GM12878 (cell line): ENCODE data around the gene KLRD1. TPM values are rescaled to one million over a fixed set of nuclear protein-coding genes. Genes with fewer than 3 reads are reported as not detected.

Experiments
- ATAC-seq: fragments of 200-7000 bp; cut with Tn5 transposase; 3 replicates; pipeline ENCODE4 v1.9.1; 2020; ENCODE audit warnings: mild to moderate bottlenecking, moderate library complexity
- BruUV-seq: library from RNA; stranded (reverse); fragments of 400-500 nt; replicated peaks from 2 replicates; lab custom pipeline; 2021; lab: Mats Ljungman, UMichigan
- CTCF ChIA-PET: fragments of 300-600 bp; sonication (Branson Sonifier 250); formaldehyde crosslinking; extraction: SDS; loops from one replicate; lab custom pipeline; 2021; ENCODE audit warnings: inconsistent platforms; lab: Yijun Ruan, JAX
- POLR2A ChIA-PET: fragments of 350-600 bp; formaldehyde crosslinking; extraction: SDS; loops from one replicate; lab custom pipeline; 2021; ENCODE audit warnings: inconsistent platforms; lab: Charles Lee
- RAD21 ChIA-PET: fragments of 300-600 bp; sonication (Branson Sonifier 250); formaldehyde crosslinking; loops from one replicate; lab custom pipeline; 2023; ENCODE audit warnings: antibody characterized with exemption; ENCODE audit not compliant: unreplicated experiment; lab: Charles Lee
- SMC1A ChIA-PET: fragments of 300-600 bp; sonication (Branson Sonifier 250); formaldehyde crosslinking; loops from one replicate; lab custom pipeline; 2023; ENCODE audit not compliant: unreplicated experiment, uncharacterized antibody; lab: Charles Lee
- DNase-seq: peaks from one replicate; pipeline ENCODE4 v3.0.0-alpha.2; 2011; ENCODE audit warnings: low read depth, low spot score
- FAIRE-seq: peaks from 3 replicates; lab custom pipeline; 2011; peaks lifted over from hg19 to GRCh38; lab: Jason Lieb, UNC
- H2AFZ ChIP-seq: 2 replicates; pipeline ENCODE4 v1.6.0; 2011; ENCODE audit warnings: low read depth, low read length, control low read depth; ENCODE audit not compliant: control insufficient read depth
- H3K27ac ChIP-seq: 2 replicates; pipeline ENCODE4 v1.5.1; 2011; ENCODE audit warnings: control low read depth; ENCODE audit not compliant: control insufficient read depth, insufficient read depth
- H3K27me3 ChIP-seq, 2 experiments: replicated peaks in 1 of 2; 2 replicates each; pipeline versions ENCODE4 v1.6.0 to v1.6.1; 2011; ENCODE audit warnings: low read length in 1 of 2; ENCODE audit not compliant: control insufficient read depth in 2 of 2, insufficient read depth in 2 of 2
- H3K36me3 ChIP-seq, 2 experiments: 2 replicates each; pipeline ENCODE4 v1.5.1; 2011; ENCODE audit warnings: low read length in 1 of 2; ENCODE audit not compliant: control insufficient read depth in 2 of 2, insufficient read depth in 2 of 2
- H3K4me1 ChIP-seq: 2 replicates; pipeline ENCODE4 v1.6.1; 2011; ENCODE audit warnings: mild to moderate bottlenecking, low read length, moderate library complexity, mixed read lengths; ENCODE audit not compliant: control insufficient read depth, insufficient read depth
- H3K4me2 ChIP-seq: 2 replicates; pipeline ENCODE4 v1.6.0; 2011; ENCODE audit warnings: control low read depth; ENCODE audit not compliant: control insufficient read depth, insufficient read depth
- H3K4me3 ChIP-seq: fragments of 200-600 bp; sonication (generic); 2 replicates; pipeline ENCODE4 v1.5.1; 2016
- H3K79me2 ChIP-seq: 2 replicates; pipeline ENCODE4 v1.6.0; 2011; ENCODE audit warnings: low read length; ENCODE audit not compliant: control insufficient read depth, insufficient read depth
- H3K9ac ChIP-seq: 2 replicates; pipeline ENCODE4 v1.8.0; 2011; ENCODE audit warnings: low read length, control low read depth, mixed read lengths; ENCODE audit not compliant: control insufficient read depth, insufficient read depth
- H3K9me3 ChIP-seq: replicated peaks from 3 replicates; pipeline ENCODE4 v1.5.1; 2011; ENCODE audit warnings: mild to moderate bottlenecking, low read length; ENCODE audit not compliant: control insufficient read depth, insufficient read depth
- H4K20me1 ChIP-seq: 2 replicates; pipeline ENCODE4 v1.6.0; 2011; ENCODE audit not compliant: control insufficient read depth, insufficient read depth
- BACH1 ChIP-seq: fragments of 450-650 bp; IDR thresholded peaks from 2 replicates; pipeline ENCODE4 v1.6.1; 2017; ENCODE audit warnings: mild to moderate bottlenecking, borderline replicate concordance
- CTCF ChIP-seq, 3 experiments: IDR thresholded peaks in 2 of 3; conservative IDR thresholded peaks in 1 of 3; 2 replicates each; pipeline ENCODE4 v1.5.1; 2011; ENCODE audit warnings: low read depth in 3 of 3, low read length in 3 of 3, mild to moderate bottlenecking in 3 of 3, control low read depth in 2 of 3, moderate library complexity in 2 of 3, inconsistent platforms in 1 of 3, mixed read lengths in 1 of 3; ENCODE audit not compliant: control insufficient read depth in 2 of 3, insufficient read depth in 1 of 3; ENCODE audit errors: extremely low read depth in 1 of 3
- MEF2A ChIP-seq: IDR thresholded peaks from 2 replicates; pipeline ENCODE4 v1.6.1; 2011; ENCODE audit warnings: low read depth, mild to moderate bottlenecking, low read length, moderate library complexity; ENCODE audit not compliant: insufficient read depth
- NFXL1 ChIP-seq: fragments of 450-650 bp; IDR thresholded peaks from 2 replicates; pipeline ENCODE4 v1.6.1; 2017; ENCODE audit warnings: antibody characterized with exemption, mild to moderate bottlenecking, borderline replicate concordance
- ZNF24 ChIP-seq: fragments of 450-650 bp; IDR thresholded peaks from 2 replicates; pipeline ENCODE4 v1.6.1; 2017; ENCODE audit warnings: antibody characterized with exemption, mild to moderate bottlenecking
- ZNF592 ChIP-seq: fragments of 450-650 bp; IDR thresholded peaks from 2 replicates; pipeline ENCODE4 v1.6.1; 2017; ENCODE audit warnings: mild to moderate bottlenecking, moderate library complexity
- WGBS: methylation state at CpG from one replicate; pipeline ENCODE4 v1.1.6; 2016; ENCODE audit warnings: low lambda C conversion rate; ENCODE audit not compliant: insufficient replicate concordance, insufficient coverage; ENCODE audit errors: missing lambda C conversion rate; 5-methylcytosine and 5-hydroxymethylcytosine counted together
- in situ Hi-C: fragments of 300-500 bp; cut with MboI; formaldehyde crosslinking; loops from 9 replicates; pipeline ENCODE4 v1.14.3; 2018; ENCODE audit warnings: mixed read lengths
- intact Hi-C: fragments of 100-400 bp; cut with micrococcal nuclease; formaldehyde crosslinking; loops from one replicate; pipeline ENCODE4 v1.14.2; 2022; ENCODE audit not compliant: unreplicated experiment
- polyA plus RNA-seq, 11 experiments: library from polyadenylated mRNA; depleted of rRNA in 4 of 11; unstranded in 6 of 11; stranded (reverse) in 5 of 11; fragments of >200 nt; fragmentation: Nextera tagmentation in 4 of 11; fragmentation: Illumina TruSeq in 1 of 11; extraction: Ambion mirVana in 4 of 11; extraction: Trizol in 1 of 11; gene quantifications; 1 replicate in 1 of 11; 2 replicates in 10 of 11; pipeline versions ENCODE4 v1.2.1 to v1.2.3, GENCODE V29; 2011 to 2016; ENCODE audit warnings: inconsistent platforms in 2 of 11, missing spikeins in 2 of 11, low read depth in 1 of 11
- total RNA-seq, 4 experiments: library from RNA; depleted of rRNA in 3 of 4; stranded (reverse); fragments of >200 nt in 3 of 4; fragmentation: Illumina TruSeq in 1 of 4; extraction: Trizol in 1 of 4; gene quantifications; 2 replicates each; pipeline versions ENCODE4 v1.2.1 to v1.2.3, GENCODE V29; 2013 to 2021

The KLRD1 gene
- total and polyA plus RNA-seq, 10 of the 15 experiments (the other 5 are each of a cell fraction or from before 2014, with no cell fraction given) = under 0.01 to 0.50 (median 0.13) TPM; not detected in 4

GRCh38 chr12:10268037-10268436 is 39.6 kb upstream of the KLRD1 start (continued):
- no peak for TF ChIP-seq CTCF (IDR thresholded peaks at IDR 0.05 in 2 of 3, conservative IDR thresholded peaks at IDR 0.05 in 1 of 3; ENCODE audit: control insufficient read depth in 2 of 3, extremely low read depth in 1 of 3, insufficient read depth in 1 of 3, low read depth in 3 of 3, low read length in 3 of 3)

- TF ChIP-seq BACH1 = no peak
- TF ChIP-seq ZNF24 = no peak
- TF ChIP-seq ZNF592 = no peak
- TF ChIP-seq MEF2A = no peak
- no peak for TF ChIP-seq NFXL1
- ChIA-PET SMC1A (no interaction called here), CTCF (no interaction called here), POLR2A (no interaction called here), RAD21 (no interaction called here)
- Histone ChIP-seq H2AFZ (no peak overlapping the region), H3K36me3 (no peaks in the 10 kb centered on the region), H3K4me3 (no peak overlapping the region), H3K27me3 (no peaks in the 10 kb centered on the region), H3K9ac (no peak overlapping the region), H3K4me2 (no peak overlapping the region), H3K27ac (no peak overlapping the region), H3K4me1 (no peaks in the 10 kb centered on the region), H3K79me2 (no peaks in the 10 kb centered on the region), H4K20me1 (no peaks in the 10 kb centered on the region), H3K9me3 (no peaks in the 10 kb centered on the region)
- in situ Hi-C loops = no loop called here
- FAIRE-seq (no peak), DNase-seq (no peak), ATAC-seq (no peak)
- BruUV-seq = no TSS peak
- intact Hi-C loops = no loop called here
- 45% methylated on average over 2 of the region's 2 CpGs for WGBS
These were observed 35.2 kb upstream of the KLRD1 start for GRCh38 chr12:10272467-10272866.
